HFF-Myc (cell line): Measurements from ENCODE around the gene PON2.

Source experiments
- DNase-seq: peaks from one replicate; pipeline ENCODE4 v3.0.0-alpha.2; 2011; ENCODE audit warnings: low read depth; ENCODE audit errors: extremely low read depth
- H3K4me3 ChIP-seq: replicated peaks from 2 replicates; pipeline ENCODE4 v1.5.1; 2011; ENCODE audit warnings: low read depth, mild to moderate bottlenecking, control low read depth, low read length
- CTCF ChIP-seq: IDR thresholded peaks from 2 replicates; pipeline ENCODE4 v1.5.1; 2012; ENCODE audit warnings: mild to moderate bottlenecking, low read depth, low read length, control low read depth; ENCODE audit errors: missing control alignments

Gene PON2

DNA sequence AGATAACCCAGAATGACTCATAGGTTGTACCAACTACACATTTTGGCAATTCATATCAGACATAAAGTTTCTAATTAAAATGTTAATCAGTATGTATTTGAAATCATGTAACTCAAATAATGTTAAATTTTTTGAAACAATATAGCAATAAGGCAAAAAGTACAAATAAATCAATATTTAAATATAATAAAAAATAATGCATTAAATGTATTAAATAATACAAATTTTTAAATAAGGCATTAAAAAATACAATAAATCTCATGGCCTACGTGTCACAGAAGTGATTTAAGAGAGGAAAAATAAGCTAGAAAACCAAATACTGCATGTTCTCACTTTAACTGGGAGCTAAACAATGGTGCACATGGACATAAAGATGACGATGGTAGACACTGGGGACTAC is 9.1 kb downstream of the PON2 start:
- no peak for TF ChIP-seq CTCF
- DNase-seq, result no peak

GRCh38 chr7:95424716-95425115 is 10.1 kb downstream of the PON2 start:
- TF ChIP-seq CTCF, result no peak
- no peak for DNase-seq
- no peak overlapping the region for H3K4me3 ChIP-seq

More for the DNA sequence above, 9.1 kb downstream of the PON2 start:
- no peak overlapping the region for H3K4me3 ChIP-seq

DNA sequence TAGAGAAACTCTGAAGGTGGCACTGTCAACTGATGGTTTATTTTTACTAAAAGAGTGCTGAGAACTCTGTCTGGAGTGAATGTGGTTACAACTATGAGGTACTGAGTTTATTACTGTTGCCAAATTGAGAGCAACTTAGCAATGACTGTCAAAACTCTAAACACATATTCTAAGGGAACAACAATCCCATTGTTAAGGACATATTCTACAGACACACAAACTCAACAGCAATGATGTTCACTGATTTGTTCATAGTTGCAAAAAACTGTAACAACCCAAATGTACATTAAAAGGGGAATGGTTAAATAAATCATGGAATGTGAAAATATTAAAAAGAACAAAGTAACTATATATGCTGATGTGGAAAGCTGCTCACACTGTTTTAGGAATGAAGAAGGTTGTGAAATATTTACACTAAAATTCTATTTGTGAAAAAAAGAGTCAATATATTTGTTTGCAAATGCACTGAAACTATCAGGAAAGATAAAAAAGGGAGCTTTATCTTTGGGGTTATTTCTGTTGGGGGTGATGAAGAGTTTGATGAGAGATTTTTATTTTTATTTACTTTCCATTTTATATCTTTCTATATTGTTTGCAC is 12.9 kb downstream of the PON2 start:
- TF ChIP-seq CTCF, result no peak
- DNase-seq, result no peak
- H3K4me3 ChIP-seq, result no peak overlapping the region

- DNase-seq, result peak; percentile 27
- no peak overlapping the region for H3K4me3 ChIP-seq
- TF ChIP-seq CTCF, result no peak
Observed at GRCh38 chr7:95421000-95421846, 13.6 kb downstream of the PON2 start.

DNA sequence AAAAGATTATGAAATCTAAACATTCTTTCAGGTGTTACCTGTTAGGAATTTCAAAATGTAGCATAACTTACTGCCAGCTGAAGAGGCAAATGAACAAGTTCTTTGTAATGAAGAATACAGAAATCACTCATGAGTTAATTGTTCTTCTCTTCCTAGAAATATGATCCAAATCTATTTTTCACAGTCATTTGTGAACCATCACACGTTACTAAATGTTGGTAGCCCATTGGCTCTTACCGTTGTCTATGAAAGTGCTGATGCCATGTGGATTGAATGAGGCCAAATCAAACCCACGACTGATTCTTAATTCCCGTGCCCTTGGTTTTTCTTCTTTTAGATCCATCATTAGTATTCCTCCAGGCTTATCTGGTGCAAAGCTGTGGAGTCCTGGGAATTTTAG is 22.8 kb downstream of the PON2 start:
- DNase-seq, result no peak
- TF ChIP-seq CTCF, result no peak
- no peak overlapping the region for H3K4me3 ChIP-seq

- DNase-seq, result no peak
- H3K4me3 ChIP-seq, result no peak overlapping the region
- no peak for TF ChIP-seq CTCF
Observed at GRCh38 chr7:95411666-95412065, 23.2 kb downstream of the PON2 start.

GRCh38 chr7:95411036-95411435 is 23.8 kb downstream of the PON2 start:
- DNase-seq, result peak; percentile 25
- no peak for TF ChIP-seq CTCF
- H3K4me3 ChIP-seq, result no peak overlapping the region
